Measurements from ENCODE around the gene TBC1D14.

The TBC1D14 gene
- 83.0 to 124 (median 97.7) reads per million in 3 donors for total RNA-seq

- H3K27ac ChIP-seq (ENCODE audit: insufficient read depth, low read length, poor library complexity, severe bottlenecking): peak within 1 kb of the TSS; percentile 99
- peak within 1 kb of the TSS; percentile 73 for H3K4me3 ChIP-seq (ENCODE audit: insufficient read depth, low read depth, low read length, poor library complexity, severe bottlenecking)
- H3K4me1 ChIP-seq (ENCODE audit: control insufficient read depth, insufficient read depth, low read length, poor library complexity, severe bottlenecking): peaks cover 30% of the 10 kb centered on the region
- H3K27me3 ChIP-seq (replicated peaks; ENCODE audit: control insufficient read depth, insufficient read depth, low read length, poor library complexity, severe bottlenecking): no peaks in the 10 kb centered on the region
- no peaks in the 10 kb centered on the region for H3K9me3 ChIP-seq (ENCODE audit: control insufficient read depth, low read length)
- peak; percentile 75 to 81 (median 80) for DNase-seq
- no peaks in the 10 kb centered on the region for H3K36me3 ChIP-seq (ENCODE audit: control insufficient read depth, insufficient read depth, low read length)
These were observed at the start of gene TBC1D14 for GRCh38 chr4:6909113-6909969. TSS of gene TBC1D14 (plus strand) at chr4:6909826. CDS start at chr4:6923390, 13,564 bp downstream.

DNA sequence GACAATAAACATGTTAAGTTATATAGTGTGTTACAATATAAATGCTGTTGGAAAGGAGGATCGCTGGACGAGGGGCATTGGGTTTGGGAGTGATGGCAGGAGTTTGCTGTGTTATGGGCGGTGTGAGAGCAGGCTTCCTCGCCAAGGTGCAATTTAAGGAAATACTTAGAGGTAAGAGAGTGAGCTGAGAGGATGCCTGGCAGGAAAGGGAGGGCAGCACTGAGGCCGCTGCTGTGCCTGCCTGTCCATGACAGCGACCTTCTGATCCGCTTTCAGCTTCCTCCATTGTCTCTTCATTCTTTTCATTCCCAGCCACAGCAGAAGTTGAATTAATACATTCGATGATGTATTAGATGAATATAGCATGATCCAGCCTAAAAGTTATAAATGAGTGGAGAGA is 41.2 kb upstream of the TBC1D14 start:
- no peaks in the 10 kb centered on the region for H3K27me3 ChIP-seq (replicated peaks; ENCODE audit: control insufficient read depth, insufficient read depth, low read length, poor library complexity, severe bottlenecking)
- no peaks in the 10 kb centered on the region for H3K9me3 ChIP-seq (ENCODE audit: control insufficient read depth, low read length)
- H3K4me1 ChIP-seq (ENCODE audit: control insufficient read depth, insufficient read depth, low read length, poor library complexity, severe bottlenecking): no peaks in the 10 kb centered on the region
- H3K4me3 ChIP-seq (ENCODE audit: insufficient read depth, low read depth, low read length, poor library complexity, severe bottlenecking): no peak overlapping the region
- no peak overlapping the region for H3K27ac ChIP-seq (ENCODE audit: insufficient read depth, low read length, poor library complexity, severe bottlenecking)
- DNase-seq: no peak
- H3K36me3 ChIP-seq (ENCODE audit: control insufficient read depth, insufficient read depth, low read length): peaks cover 34% of the 10 kb centered on the region

- Histone ChIP-seq H3K36me3 (ENCODE audit: control insufficient read depth, insufficient read depth, low read length) (peaks cover 34% of the 10 kb centered on the region), H3K27ac (ENCODE audit: insufficient read depth, low read length, poor library complexity, severe bottlenecking) (no peak overlapping the region)
- no peak for DNase-seq
These were observed 39.7 kb upstream of the TBC1D14 start for GRCh38 chr4:6869944-6870343.

DNA sequence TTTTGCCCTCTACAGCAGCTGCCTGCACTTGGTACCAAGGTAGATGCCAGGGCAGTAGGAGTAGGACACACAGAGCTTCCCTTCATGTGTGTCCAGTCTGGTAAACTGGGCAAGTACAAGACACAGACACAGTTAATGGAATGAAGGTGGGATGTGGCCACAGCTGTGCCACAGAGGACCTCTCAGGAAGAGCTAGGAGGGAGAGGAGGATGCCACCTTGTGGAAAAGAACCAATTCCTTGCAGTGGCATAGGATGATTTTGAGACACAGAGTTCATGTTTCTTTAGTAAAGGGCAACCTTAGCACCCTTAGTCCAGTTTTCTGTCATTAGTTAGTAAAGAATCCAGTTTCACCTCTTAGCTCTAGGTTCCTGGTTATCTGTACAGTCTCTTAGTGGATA is 36.3 kb upstream of the TBC1D14 start:
- Histone ChIP-seq H3K9me3 (ENCODE audit: control insufficient read depth, low read length) (no peaks in the 10 kb centered on the region), H3K36me3 (ENCODE audit: control insufficient read depth, insufficient read depth, low read length) (peaks cover 39% of the 10 kb centered on the region), H3K4me3 (ENCODE audit: insufficient read depth, low read depth, low read length, poor library complexity, severe bottlenecking) (no peak overlapping the region), H3K27me3 (replicated peaks; ENCODE audit: control insufficient read depth, insufficient read depth, low read length, poor library complexity, severe bottlenecking) (no peaks in the 10 kb centered on the region), H3K27ac (ENCODE audit: insufficient read depth, low read length, poor library complexity, severe bottlenecking) (no peak overlapping the region), H3K4me1 (ENCODE audit: control insufficient read depth, insufficient read depth, low read length, poor library complexity, severe bottlenecking) (no peaks in the 10 kb centered on the region)
- DNase-seq: no peak

More at GRCh38 chr4:6869944-6870343, 39.7 kb upstream of the TBC1D14 start:
- H3K27me3 ChIP-seq (replicated peaks; ENCODE audit: control insufficient read depth, insufficient read depth, low read length, poor library complexity, severe bottlenecking): no peaks in the 10 kb centered on the region
- H3K4me1 ChIP-seq (ENCODE audit: control insufficient read depth, insufficient read depth, low read length, poor library complexity, severe bottlenecking): no peaks in the 10 kb centered on the region
- H3K4me3 ChIP-seq (ENCODE audit: insufficient read depth, low read depth, low read length, poor library complexity, severe bottlenecking): no peak overlapping the region
- no peaks in the 10 kb centered on the region for H3K9me3 ChIP-seq (ENCODE audit: control insufficient read depth, low read length)

DNA sequence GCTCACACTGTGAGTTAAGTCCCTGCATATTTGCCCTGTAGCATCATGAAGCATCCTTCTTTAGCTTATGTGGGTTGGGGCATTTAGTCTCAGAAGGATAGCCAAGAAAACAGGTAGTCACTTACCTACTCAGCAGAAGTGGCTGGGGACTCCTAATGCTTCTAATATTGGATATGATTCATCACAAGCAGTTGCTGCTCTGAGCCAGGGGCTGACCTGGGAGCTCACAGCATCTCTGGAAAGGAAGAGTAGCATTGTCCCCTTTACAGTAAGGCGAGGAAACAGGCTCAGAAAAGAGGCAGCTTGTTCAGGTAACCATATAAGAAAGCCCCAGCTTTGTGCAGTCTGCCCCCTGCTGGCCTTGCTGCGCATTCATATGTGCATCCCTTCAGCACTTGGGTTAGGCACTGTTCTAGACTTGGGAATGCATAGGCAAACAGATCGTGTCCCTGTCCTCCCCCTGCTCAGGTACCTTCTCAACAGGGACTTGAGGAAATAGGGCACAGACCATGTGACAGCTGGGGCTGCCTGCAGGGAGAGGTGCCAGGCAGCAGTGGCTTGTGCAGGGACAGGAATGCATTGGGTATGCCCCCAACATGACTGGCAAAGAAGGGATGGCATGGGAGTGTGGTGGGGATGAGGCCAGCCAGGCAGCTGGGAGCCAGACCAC is 35.7 kb upstream of the TBC1D14 start:
- Histone ChIP-seq H3K27me3 (replicated peaks; ENCODE audit: control insufficient read depth, insufficient read depth, low read length, poor library complexity, severe bottlenecking) (no peaks in the 10 kb centered on the region), H3K27ac (ENCODE audit: insufficient read depth, low read length, poor library complexity, severe bottlenecking) (no peak overlapping the region), H3K36me3 (ENCODE audit: control insufficient read depth, insufficient read depth, low read length) (peaks cover 45% of the 10 kb centered on the region)

DNA sequence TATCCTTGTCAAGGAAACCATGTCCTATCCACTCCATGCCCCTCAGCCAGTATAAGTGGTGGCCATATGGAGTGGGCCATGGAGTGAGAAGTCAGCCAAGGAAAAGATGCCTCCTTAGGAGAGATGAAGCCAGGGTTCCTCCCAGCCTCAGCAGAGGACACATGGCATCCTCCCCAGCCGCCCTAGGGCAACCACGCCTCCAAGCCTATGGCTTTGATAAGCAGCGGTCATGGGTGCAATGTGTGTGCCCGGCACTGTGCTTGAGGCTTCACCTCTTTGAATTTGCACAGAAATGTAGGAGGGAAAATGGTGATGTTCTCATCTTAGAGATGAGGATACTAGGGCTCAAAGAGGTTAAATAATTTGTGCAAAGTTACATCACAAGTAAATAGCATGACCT is 34.6 kb upstream of the TBC1D14 start:
- Histone ChIP-seq H3K27me3 (replicated peaks; ENCODE audit: control insufficient read depth, insufficient read depth, low read length, poor library complexity, severe bottlenecking) (no peaks in the 10 kb centered on the region), H3K9me3 (ENCODE audit: control insufficient read depth, low read length) (no peaks in the 10 kb centered on the region), H3K27ac (ENCODE audit: insufficient read depth, low read length, poor library complexity, severe bottlenecking) (no peak overlapping the region), H3K4me1 (ENCODE audit: control insufficient read depth, insufficient read depth, low read length, poor library complexity, severe bottlenecking) (no peaks in the 10 kb centered on the region), H3K4me3 (ENCODE audit: insufficient read depth, low read depth, low read length, poor library complexity, severe bottlenecking) (no peak overlapping the region), H3K36me3 (ENCODE audit: control insufficient read depth, insufficient read depth, low read length) (peaks cover 52% of the 10 kb centered on the region)
- DNase-seq: no peak

More for the DNA sequence above, 35.7 kb upstream of the TBC1D14 start:
- H3K9me3 ChIP-seq (ENCODE audit: control insufficient read depth, low read length): no peaks in the 10 kb centered on the region
- no peak overlapping the region for H3K4me3 ChIP-seq (ENCODE audit: insufficient read depth, low read depth, low read length, poor library complexity, severe bottlenecking)
- DNase-seq: peak; percentile 56 to 73 (median 56)
- no peaks in the 10 kb centered on the region for H3K4me1 ChIP-seq (ENCODE audit: control insufficient read depth, insufficient read depth, low read length, poor library complexity, severe bottlenecking)

- no peaks in the 10 kb centered on the region for H3K27me3 ChIP-seq (replicated peaks; ENCODE audit: control insufficient read depth, insufficient read depth, low read length, poor library complexity, severe bottlenecking)
- no peaks in the 10 kb centered on the region for H3K4me1 ChIP-seq (ENCODE audit: control insufficient read depth, insufficient read depth, low read length, poor library complexity, severe bottlenecking)
- no peak for DNase-seq
- H3K27ac ChIP-seq (ENCODE audit: insufficient read depth, low read length, poor library complexity, severe bottlenecking): no peak overlapping the region
- H3K36me3 ChIP-seq (ENCODE audit: control insufficient read depth, insufficient read depth, low read length): peaks cover 54% of the 10 kb centered on the region
- H3K4me3 ChIP-seq (ENCODE audit: insufficient read depth, low read depth, low read length, poor library complexity, severe bottlenecking): no peak overlapping the region
- no peaks in the 10 kb centered on the region for H3K9me3 ChIP-seq (ENCODE audit: control insufficient read depth, low read length)
These were observed 34.2 kb upstream of the TBC1D14 start for GRCh38 chr4:6875431-6875831.

- peaks cover 63% of the 10 kb centered on the region for H3K36me3 ChIP-seq (ENCODE audit: control insufficient read depth, insufficient read depth, low read length)
- H3K27ac ChIP-seq (ENCODE audit: insufficient read depth, low read length, poor library complexity, severe bottlenecking): no peak overlapping the region
- no peak overlapping the region for H3K4me3 ChIP-seq (ENCODE audit: insufficient read depth, low read depth, low read length, poor library complexity, severe bottlenecking)
- H3K4me1 ChIP-seq (ENCODE audit: control insufficient read depth, insufficient read depth, low read length, poor library complexity, severe bottlenecking): no peaks in the 10 kb centered on the region
- H3K9me3 ChIP-seq (ENCODE audit: control insufficient read depth, low read length): no peaks in the 10 kb centered on the region
- DNase-seq: no peak
- H3K27me3 ChIP-seq (replicated peaks; ENCODE audit: control insufficient read depth, insufficient read depth, low read length, poor library complexity, severe bottlenecking): no peaks in the 10 kb centered on the region
These were observed 33.2 kb upstream of the TBC1D14 start for GRCh38 chr4:6876440-6876839.

DNA sequence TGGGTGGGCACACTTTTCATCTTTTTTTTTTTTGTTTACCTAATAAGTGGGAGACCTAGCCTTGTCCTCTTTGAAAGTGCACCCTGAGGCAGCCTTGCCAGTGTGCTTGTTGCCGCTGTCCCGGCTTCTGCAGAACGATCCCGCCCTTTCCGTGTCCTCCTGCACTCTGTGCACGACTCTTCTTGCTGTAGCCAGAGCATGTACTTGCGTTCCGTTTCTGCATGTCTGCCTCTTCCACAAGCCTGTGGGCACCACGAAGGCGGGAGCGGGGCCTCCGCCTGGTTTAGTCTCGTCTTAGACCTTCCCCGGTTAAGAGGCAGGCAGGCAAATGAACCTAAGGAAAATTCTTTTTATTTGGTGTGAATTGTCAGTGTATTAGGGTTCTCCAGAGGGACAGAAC is 32.6 kb upstream of the TBC1D14 start:
- Histone ChIP-seq H3K4me1 (ENCODE audit: control insufficient read depth, insufficient read depth, low read length, poor library complexity, severe bottlenecking) (no peaks in the 10 kb centered on the region), H3K4me3 (ENCODE audit: insufficient read depth, low read depth, low read length, poor library complexity, severe bottlenecking) (no peak overlapping the region), H3K27me3 (replicated peaks; ENCODE audit: control insufficient read depth, insufficient read depth, low read length, poor library complexity, severe bottlenecking) (no peaks in the 10 kb centered on the region), H3K9me3 (ENCODE audit: control insufficient read depth, low read length) (no peaks in the 10 kb centered on the region), H3K36me3 (ENCODE audit: control insufficient read depth, insufficient read depth, low read length) (peaks cover 63% of the 10 kb centered on the region), H3K27ac (ENCODE audit: insufficient read depth, low read length, poor library complexity, severe bottlenecking) (no peak overlapping the region)
- DNase-seq: no peak

GRCh38 chr4:6878451-6879059 is 31.1 kb upstream of the TBC1D14 start:
- Histone ChIP-seq H3K4me1 (ENCODE audit: control insufficient read depth, insufficient read depth, low read length, poor library complexity, severe bottlenecking) (no peaks in the 10 kb centered on the region), H3K9me3 (ENCODE audit: control insufficient read depth, low read length) (no peaks in the 10 kb centered on the region), H3K27ac (ENCODE audit: insufficient read depth, low read length, poor library complexity, severe bottlenecking) (no peak overlapping the region), H3K4me3 (ENCODE audit: insufficient read depth, low read depth, low read length, poor library complexity, severe bottlenecking) (no peak overlapping the region), H3K27me3 (replicated peaks; ENCODE audit: control insufficient read depth, insufficient read depth, low read length, poor library complexity, severe bottlenecking) (no peaks in the 10 kb centered on the region), H3K36me3 (ENCODE audit: control insufficient read depth, insufficient read depth, low read length) (peaks cover 54% of the 10 kb centered on the region)
- no peak for DNase-seq

All from effector memory CD4-positive, alpha-beta T cell (primary cell).